GM12878 (cell line): ENCODE measurements around the gene GGT1. TPM values are rescaled to one million over a fixed set of nuclear protein-coding genes. Genes with fewer than 3 reads are reported as not detected.
"Not testable (repeated sequence)": the region's sequence is repeated elsewhere in the genome, so short reads cannot be mapped to it uniquely, and the experiment has no call there.

Experiments
- ATAC-seq: fragments of 200-7000 bp; cut with Tn5 transposase; 3 replicates; pipeline ENCODE4 v1.9.1; 2020; ENCODE audit warnings: mild to moderate bottlenecking, moderate library complexity
- BruUV-seq: library from RNA; stranded (reverse); fragments of 400-500 nt; replicated peaks from 2 replicates; lab custom pipeline; 2021; lab: Mats Ljungman, UMichigan
- CTCF ChIA-PET: fragments of 300-600 bp; sonication (Branson Sonifier 250); formaldehyde crosslinking; extraction: SDS; loops from one replicate; lab custom pipeline; 2021; ENCODE audit warnings: inconsistent platforms; lab: Yijun Ruan, JAX
- POLR2A ChIA-PET: fragments of 350-600 bp; formaldehyde crosslinking; extraction: SDS; loops from one replicate; lab custom pipeline; 2021; ENCODE audit warnings: inconsistent platforms; lab: Charles Lee
- RAD21 ChIA-PET: fragments of 300-600 bp; sonication (Branson Sonifier 250); formaldehyde crosslinking; loops from one replicate; lab custom pipeline; 2023; ENCODE audit warnings: antibody characterized with exemption; ENCODE audit not compliant: unreplicated experiment; lab: Charles Lee
- SMC1A ChIA-PET: fragments of 300-600 bp; sonication (Branson Sonifier 250); formaldehyde crosslinking; loops from one replicate; lab custom pipeline; 2023; ENCODE audit not compliant: unreplicated experiment, uncharacterized antibody; lab: Charles Lee
- DNase-seq: peaks from one replicate; pipeline ENCODE4 v3.0.0-alpha.2; 2011; ENCODE audit warnings: low read depth, low spot score
- FAIRE-seq: peaks from 3 replicates; lab custom pipeline; 2011; peaks lifted over from hg19 to GRCh38; lab: Jason Lieb, UNC
- H2AFZ ChIP-seq: 2 replicates; pipeline ENCODE4 v1.6.0; 2011; ENCODE audit warnings: low read depth, low read length, control low read depth; ENCODE audit not compliant: control insufficient read depth
- H3K27ac ChIP-seq: 2 replicates; pipeline ENCODE4 v1.5.1; 2011; ENCODE audit warnings: control low read depth; ENCODE audit not compliant: control insufficient read depth, insufficient read depth
- H3K27me3 ChIP-seq, 2 experiments: replicated peaks in 1 of 2; 2 replicates each; pipeline versions ENCODE4 v1.6.0 to v1.6.1; 2011; ENCODE audit warnings: low read length in 1 of 2; ENCODE audit not compliant: control insufficient read depth in 2 of 2, insufficient read depth in 2 of 2
- H3K36me3 ChIP-seq, 2 experiments: 2 replicates each; pipeline ENCODE4 v1.5.1; 2011; ENCODE audit warnings: low read length in 1 of 2; ENCODE audit not compliant: control insufficient read depth in 2 of 2, insufficient read depth in 2 of 2
- H3K4me1 ChIP-seq: 2 replicates; pipeline ENCODE4 v1.6.1; 2011; ENCODE audit warnings: mild to moderate bottlenecking, low read length, moderate library complexity, mixed read lengths; ENCODE audit not compliant: control insufficient read depth, insufficient read depth
- H3K4me2 ChIP-seq: 2 replicates; pipeline ENCODE4 v1.6.0; 2011; ENCODE audit warnings: control low read depth; ENCODE audit not compliant: control insufficient read depth, insufficient read depth
- H3K4me3 ChIP-seq: fragments of 200-600 bp; sonication (generic); 2 replicates; pipeline ENCODE4 v1.5.1; 2016
- H3K79me2 ChIP-seq: 2 replicates; pipeline ENCODE4 v1.6.0; 2011; ENCODE audit warnings: low read length; ENCODE audit not compliant: control insufficient read depth, insufficient read depth
- H3K9ac ChIP-seq: 2 replicates; pipeline ENCODE4 v1.8.0; 2011; ENCODE audit warnings: low read length, control low read depth, mixed read lengths; ENCODE audit not compliant: control insufficient read depth, insufficient read depth
- H3K9me3 ChIP-seq: replicated peaks from 3 replicates; pipeline ENCODE4 v1.5.1; 2011; ENCODE audit warnings: mild to moderate bottlenecking, low read length; ENCODE audit not compliant: control insufficient read depth, insufficient read depth
- H4K20me1 ChIP-seq: 2 replicates; pipeline ENCODE4 v1.6.0; 2011; ENCODE audit not compliant: control insufficient read depth, insufficient read depth
- BHLHE40 ChIP-seq, 2 experiments: fragments of 450-650 bp in 1 of 2; IDR thresholded peaks; 2 replicates each; pipeline ENCODE4 v1.6.1; 2011 to 2017; ENCODE audit warnings: low read depth in 2 of 2, borderline replicate concordance in 1 of 2, improper control_type of control experiment in 1 of 2, low read length in 1 of 2, mild to moderate bottlenecking in 1 of 2
- NBN ChIP-seq: fragments of 450-650 bp; IDR thresholded peaks from 2 replicates; pipeline ENCODE4 v1.6.1; 2016
- WGBS: methylation state at CpG from one replicate; pipeline ENCODE4 v1.1.6; 2016; ENCODE audit warnings: low lambda C conversion rate; ENCODE audit not compliant: insufficient replicate concordance, insufficient coverage; ENCODE audit errors: missing lambda C conversion rate; 5-methylcytosine and 5-hydroxymethylcytosine counted together
- in situ Hi-C: fragments of 300-500 bp; cut with MboI; formaldehyde crosslinking; loops from 9 replicates; pipeline ENCODE4 v1.14.3; 2018; ENCODE audit warnings: mixed read lengths
- intact Hi-C: fragments of 100-400 bp; cut with micrococcal nuclease; formaldehyde crosslinking; loops from one replicate; pipeline ENCODE4 v1.14.2; 2022; ENCODE audit not compliant: unreplicated experiment
- polyA plus RNA-seq, 11 experiments: library from polyadenylated mRNA; depleted of rRNA in 4 of 11; unstranded in 6 of 11; stranded (reverse) in 5 of 11; fragments of >200 nt; fragmentation: Nextera tagmentation in 4 of 11; fragmentation: Illumina TruSeq in 1 of 11; extraction: Ambion mirVana in 4 of 11; extraction: Trizol in 1 of 11; gene quantifications; 1 replicate in 1 of 11; 2 replicates in 10 of 11; pipeline versions ENCODE4 v1.2.1 to v1.2.3, GENCODE V29; 2011 to 2016; ENCODE audit warnings: inconsistent platforms in 2 of 11, missing spikeins in 2 of 11, low read depth in 1 of 11
- total RNA-seq, 4 experiments: library from RNA; depleted of rRNA in 3 of 4; stranded (reverse); fragments of >200 nt in 3 of 4; fragmentation: Illumina TruSeq in 1 of 4; extraction: Trizol in 1 of 4; gene quantifications; 2 replicates each; pipeline versions ENCODE4 v1.2.1 to v1.2.3, GENCODE V29; 2013 to 2021
- TF ChIP-seq, protein P1 (sequence below): IDR thresholded peaks from 2 replicates; pipeline ENCODE4 v1.6.1; 2011; ENCODE audit warnings: borderline replicate concordance, low read depth, mild to moderate bottlenecking, moderate library complexity, low read length; ENCODE audit not compliant: insufficient read depth, poor library complexity, severe bottlenecking

GGT1 gene
- total and polyA plus RNA-seq, 10 of the 15 experiments (the other 5 are each of a cell fraction or from before 2014, with no cell fraction given) = 0.47 to 26.6 (median 9.1) TPM

DNA sequence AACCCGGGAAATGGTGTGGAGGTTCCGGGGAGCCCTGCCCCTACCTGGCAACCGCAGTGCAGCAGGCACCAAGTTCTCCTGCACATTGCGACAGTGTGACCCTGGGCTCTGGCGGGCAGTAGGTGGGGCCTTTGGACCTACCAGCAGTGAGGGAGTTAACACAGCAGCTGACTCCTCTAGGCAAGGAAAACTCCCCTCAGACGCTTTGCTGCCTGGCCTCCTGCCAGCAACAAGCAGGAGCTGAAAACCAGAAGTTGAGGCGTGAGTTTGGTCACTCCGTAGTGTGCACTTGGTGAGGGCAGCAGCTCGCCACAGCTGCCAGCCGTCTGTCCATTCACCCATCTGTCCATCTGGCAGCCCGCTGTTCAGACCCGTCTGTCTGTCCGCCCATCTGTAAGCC is 29.6 kb downstream of the GGT1 start:
- BruUV-seq, in situ Hi-C loops, FAIRE-seq, H3K4me2 ChIP-seq, H3K36me3 ChIP-seq, H3K27me3 ChIP-seq, DNase-seq, H3K79me2 ChIP-seq, SMC1A ChIA-PET, H3K4me1 ChIP-seq, RAD21 ChIA-PET, POLR2A ChIA-PET, CTCF ChIA-PET, H3K9me3 ChIP-seq, H2AFZ ChIP-seq, H4K20me1 ChIP-seq, ATAC-seq, H3K4me3 ChIP-seq, H3K9ac ChIP-seq, H3K27ac ChIP-seq: not testable (repeated sequence)
- 43% methylated on average over 8 of the region's 13 CpGs for WGBS
- intact Hi-C loops = loop anchor here (10.0 kb wide), 1 partner anchor 122 kb away; no protein-coding TSS in a partner anchor

DNA sequence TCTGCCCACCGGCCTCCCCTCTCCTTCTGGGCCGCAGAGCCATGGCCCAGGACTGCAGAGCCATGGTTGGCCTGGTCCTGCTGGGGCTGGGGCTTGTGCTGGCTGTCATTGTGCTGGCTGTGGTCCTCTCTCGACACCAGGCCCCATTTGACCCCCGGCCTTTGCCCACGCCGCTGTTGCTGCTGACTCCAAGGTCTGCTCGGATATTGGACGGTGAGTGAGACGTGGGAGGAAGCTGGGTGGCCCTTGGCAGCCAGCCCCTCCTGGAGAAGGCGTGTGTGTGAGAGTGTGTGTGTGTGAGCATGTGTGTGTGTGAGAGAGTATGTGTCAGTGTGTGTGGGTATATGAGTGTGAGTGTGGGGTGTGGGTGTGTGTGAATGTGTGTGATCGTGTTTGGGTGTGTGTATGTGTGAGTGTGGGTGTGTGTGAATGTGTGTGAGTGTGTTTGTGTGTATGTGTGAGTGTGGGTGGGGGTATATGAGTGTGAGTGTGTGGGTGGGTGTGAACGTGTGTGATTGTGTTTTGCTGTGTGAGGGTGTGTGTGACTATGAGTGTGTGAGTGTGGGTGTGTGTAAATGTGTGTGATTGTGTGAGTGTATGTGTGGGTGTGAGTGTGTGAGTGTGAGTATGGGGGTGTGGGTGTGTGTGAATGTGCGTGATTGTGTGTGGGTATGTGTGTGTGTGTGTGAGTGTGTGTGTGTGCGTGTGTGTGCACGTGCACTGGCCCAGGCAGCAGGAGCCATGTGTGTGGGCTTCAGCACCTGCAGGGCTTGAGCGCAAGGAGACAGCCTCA is 30.4 kb downstream of the GGT1 start:
- H3K9ac ChIP-seq, H3K9me3 ChIP-seq, H3K27ac ChIP-seq, H3K4me2 ChIP-seq, SMC1A ChIA-PET, H3K27me3 ChIP-seq, BruUV-seq, RAD21 ChIA-PET, H4K20me1 ChIP-seq, in situ Hi-C loops, H3K36me3 ChIP-seq, H3K4me1 ChIP-seq, DNase-seq, H2AFZ ChIP-seq, H3K79me2 ChIP-seq, CTCF ChIA-PET, POLR2A ChIA-PET, H3K4me3 ChIP-seq, FAIRE-seq, ATAC-seq: not testable (repeated sequence)
- 63% methylated on average over 16 of the region's 16 CpGs for WGBS
- intact Hi-C loops = loop anchor here (10.0 kb wide), 1 partner anchor 121 kb away; no protein-coding TSS in a partner anchor
- TF ChIP-seq NBN (peak; percentile 60; the same call in 1 of the 2 replicates), BHLHE40 (IDR thresholded peaks at IDR 0.05; ENCODE audit: borderline replicate concordance in 1 of 2, low read depth in 2 of 2, low read length in 1 of 2) (peak in 1 of 2 experiments; percentile 65; a peak in 2 of 4 replicates)
- TF ChIP-seq, protein P1, sequence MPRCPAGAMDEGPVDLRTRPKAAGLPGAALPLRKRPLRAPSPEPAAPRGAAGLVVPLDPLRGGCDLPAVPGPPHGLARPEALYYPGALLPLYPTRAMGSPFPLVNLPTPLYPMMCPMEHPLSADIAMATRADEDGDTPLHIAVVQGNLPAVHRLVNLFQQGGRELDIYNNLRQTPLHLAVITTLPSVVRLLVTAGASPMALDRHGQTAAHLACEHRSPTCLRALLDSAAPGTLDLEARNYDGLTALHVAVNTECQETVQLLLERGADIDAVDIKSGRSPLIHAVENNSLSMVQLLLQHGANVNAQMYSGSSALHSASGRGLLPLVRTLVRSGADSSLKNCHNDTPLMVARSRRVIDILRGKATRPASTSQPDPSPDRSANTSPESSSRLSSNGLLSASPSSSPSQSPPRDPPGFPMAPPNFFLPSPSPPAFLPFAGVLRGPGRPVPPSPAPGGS = peak; percentile 83
